ENCODE data around the gene ADCY5.

Gene ADCY5

DNA sequence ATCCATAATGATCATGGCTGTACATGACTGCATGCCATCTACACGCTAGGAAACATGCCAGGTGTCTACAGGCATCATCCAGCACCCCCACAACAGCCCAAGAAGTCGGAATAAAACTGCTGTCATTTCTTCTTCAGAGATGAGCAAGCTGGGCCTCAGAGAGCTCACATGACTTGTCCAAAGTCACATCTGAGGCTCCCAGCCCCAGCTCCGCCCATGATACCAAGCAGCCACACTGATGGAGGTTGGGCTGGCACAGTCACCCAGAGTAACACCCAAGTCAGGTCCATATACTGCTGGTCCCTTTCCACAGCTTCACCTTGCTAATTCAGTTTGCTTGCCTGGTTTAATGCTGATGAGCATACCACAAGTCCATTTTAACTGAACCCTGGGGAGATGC is 130.5 kb downstream of the ADCY5 start:
- no peak overlapping the region for H4K8ac ChIP-seq (ENCODE audit: low read depth, low read length)
- no peak overlapping the region for H3K9ac ChIP-seq (ENCODE audit: low read length)
- no peak overlapping the region for H4K5ac ChIP-seq (ENCODE audit: low read length)
- no peak overlapping the region for H2BK5ac ChIP-seq (ENCODE audit: low read length)
- H3K4ac ChIP-seq (ENCODE audit: low read depth, low read length) = no peak overlapping the region
- H3K36me3 ChIP-seq (ENCODE audit: control insufficient read depth, insufficient read depth, low read length) = no peaks in the 10 kb centered on the region
- no peak for DNase-seq
- H3K4me3 ChIP-seq (ENCODE audit: low read length) = no peak overlapping the region
- no peak overlapping the region for H3K56ac ChIP-seq (ENCODE audit: low read length)
- H3K18ac ChIP-seq (ENCODE audit: low read length) = no peak overlapping the region
- no peaks in the 10 kb centered on the region for H3K79me2 ChIP-seq (ENCODE audit: control insufficient read depth, insufficient read depth, low read length)
- H3K4me2 ChIP-seq (ENCODE audit: low read length) = no peak overlapping the region
- no peak overlapping the region for H3K23ac ChIP-seq (ENCODE audit: low read length)
- H2AK5ac ChIP-seq (ENCODE audit: low read length) = no peak overlapping the region
- no CpG with 5 or more reads among the region's 3 CpGs for WGBS (ENCODE audit: extremely low coverage, insufficient coverage, low lambda C conversion rate)
- no peak overlapping the region for H2BK120ac ChIP-seq (ENCODE audit: low read depth, low read length)
- no peak overlapping the region for H3K27ac ChIP-seq (ENCODE audit: low read depth, low read length)
- no peak overlapping the region for H2BK15ac ChIP-seq (replicated peaks; ENCODE audit: low read depth)
- H3K4me1 ChIP-seq (ENCODE audit: control insufficient read depth, low read depth, low read length) = peaks cover 13% of the 10 kb centered on the region
- H3K27me3 ChIP-seq (ENCODE audit: insufficient read depth, low read length, poor library complexity) = no peaks in the 10 kb centered on the region
- H3K79me1 ChIP-seq (ENCODE audit: low read length) = no peaks in the 10 kb centered on the region

DNA sequence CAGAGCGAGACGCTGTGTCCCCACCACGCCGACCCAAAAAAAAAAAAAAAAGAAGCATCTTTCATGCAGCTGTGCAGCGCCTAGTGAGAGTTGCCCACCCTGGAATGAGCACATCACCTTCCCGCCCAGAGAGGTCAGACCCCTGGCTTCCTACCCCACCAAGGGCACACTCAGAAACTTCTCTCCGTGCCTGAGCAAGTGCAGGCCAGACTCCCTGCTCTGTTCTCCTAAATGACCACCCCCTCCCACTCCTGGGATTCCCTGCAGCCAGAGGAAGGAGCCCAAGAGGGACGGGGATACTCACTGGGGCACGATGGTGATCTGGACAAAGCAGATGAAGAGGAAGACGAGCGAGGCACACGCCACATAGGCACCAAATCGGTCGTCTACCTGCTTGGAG is 131.2 kb downstream of the ADCY5 start:
- no peak overlapping the region for H3K27ac ChIP-seq (ENCODE audit: low read depth, low read length)
- H3K36me3 ChIP-seq (ENCODE audit: control insufficient read depth, insufficient read depth, low read length) = no peaks in the 10 kb centered on the region
- no peak overlapping the region for H3K23ac ChIP-seq (ENCODE audit: low read length)
- H3K4me3 ChIP-seq (ENCODE audit: low read length) = no peak overlapping the region
- no peak overlapping the region for H3K18ac ChIP-seq (ENCODE audit: low read length)
- no peaks in the 10 kb centered on the region for H3K79me2 ChIP-seq (ENCODE audit: control insufficient read depth, insufficient read depth, low read length)
- DNase-seq = no peak
- H3K4me2 ChIP-seq (ENCODE audit: low read length) = no peak overlapping the region
- H4K8ac ChIP-seq (ENCODE audit: low read depth, low read length) = no peak overlapping the region
- WGBS (ENCODE audit: extremely low coverage, insufficient coverage, low lambda C conversion rate) = no CpG with 5 or more reads among the region's 14 CpGs
- no peak overlapping the region for H3K4ac ChIP-seq (ENCODE audit: low read depth, low read length)
- no peak overlapping the region for H2BK120ac ChIP-seq (ENCODE audit: low read depth, low read length)
- no peak overlapping the region for H2AK5ac ChIP-seq (ENCODE audit: low read length)
- no peak overlapping the region for H4K5ac ChIP-seq (ENCODE audit: low read length)
- H2BK15ac ChIP-seq (replicated peaks; ENCODE audit: low read depth) = no peak overlapping the region
- H3K9ac ChIP-seq (ENCODE audit: low read length) = no peak overlapping the region
- peaks cover 13% of the 10 kb centered on the region for H3K4me1 ChIP-seq (ENCODE audit: control insufficient read depth, low read depth, low read length)
- H3K79me1 ChIP-seq (ENCODE audit: low read length) = no peaks in the 10 kb centered on the region
- no peak overlapping the region for H3K56ac ChIP-seq (ENCODE audit: low read length)
- no peak overlapping the region for H2BK5ac ChIP-seq (ENCODE audit: low read length)
- H3K27me3 ChIP-seq (ENCODE audit: insufficient read depth, low read length, poor library complexity) = no peaks in the 10 kb centered on the region

DNA sequence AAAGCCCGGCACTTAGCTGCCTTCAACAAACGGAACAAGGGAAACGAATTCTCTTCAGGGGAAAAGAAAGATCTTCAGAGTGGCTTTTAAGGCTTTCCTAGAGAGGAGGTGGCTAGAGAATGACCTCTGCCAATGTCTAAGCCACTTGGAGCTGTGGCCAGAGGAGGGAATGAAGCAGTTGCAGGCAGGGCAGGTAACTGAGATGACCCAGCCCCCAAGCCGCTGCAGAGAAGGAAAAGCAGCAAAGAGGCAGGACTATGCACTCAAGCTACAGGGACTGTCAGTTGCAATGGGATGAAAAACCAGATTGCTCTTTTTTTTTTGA is 133.7 kb downstream of the ADCY5 start:
- H4K5ac ChIP-seq (ENCODE audit: low read length) = no peak overlapping the region
- no peaks in the 10 kb centered on the region for H3K36me3 ChIP-seq (ENCODE audit: control insufficient read depth, insufficient read depth, low read length)
- no peak overlapping the region for H3K9ac ChIP-seq (ENCODE audit: low read length)
- H3K27ac ChIP-seq (ENCODE audit: low read depth, low read length) = no peak overlapping the region
- peak overlapping the region; percentile 68 for H3K56ac ChIP-seq (ENCODE audit: low read length)
- WGBS (ENCODE audit: extremely low coverage, insufficient coverage, low lambda C conversion rate) = no CpG with 5 or more reads among the region's 4 CpGs
- peaks cover 13% of the 10 kb centered on the region for H3K4me1 ChIP-seq (ENCODE audit: control insufficient read depth, low read depth, low read length)
- no peak overlapping the region for H2BK15ac ChIP-seq (replicated peaks; ENCODE audit: low read depth)
- H3K23ac ChIP-seq (ENCODE audit: low read length) = no peak overlapping the region
- no peak overlapping the region for H2AK5ac ChIP-seq (ENCODE audit: low read length)
- H3K79me2 ChIP-seq (ENCODE audit: control insufficient read depth, insufficient read depth, low read length) = no peaks in the 10 kb centered on the region
- H2BK5ac ChIP-seq (ENCODE audit: low read length) = no peak overlapping the region
- no peak overlapping the region for H4K8ac ChIP-seq (ENCODE audit: low read depth, low read length)
- no peak for DNase-seq
- no peak overlapping the region for H3K4me3 ChIP-seq (ENCODE audit: low read length)
- H3K4me2 ChIP-seq (ENCODE audit: low read length) = peak overlapping the region; percentile 18
- no peaks in the 10 kb centered on the region for H3K27me3 ChIP-seq (ENCODE audit: insufficient read depth, low read length, poor library complexity)
- no peak overlapping the region for H3K18ac ChIP-seq (ENCODE audit: low read length)
- H3K79me1 ChIP-seq (ENCODE audit: low read length) = no peaks in the 10 kb centered on the region
- H3K4ac ChIP-seq (ENCODE audit: low read depth, low read length) = no peak overlapping the region
- H2BK120ac ChIP-seq (ENCODE audit: low read depth, low read length) = no peak overlapping the region

DNA sequence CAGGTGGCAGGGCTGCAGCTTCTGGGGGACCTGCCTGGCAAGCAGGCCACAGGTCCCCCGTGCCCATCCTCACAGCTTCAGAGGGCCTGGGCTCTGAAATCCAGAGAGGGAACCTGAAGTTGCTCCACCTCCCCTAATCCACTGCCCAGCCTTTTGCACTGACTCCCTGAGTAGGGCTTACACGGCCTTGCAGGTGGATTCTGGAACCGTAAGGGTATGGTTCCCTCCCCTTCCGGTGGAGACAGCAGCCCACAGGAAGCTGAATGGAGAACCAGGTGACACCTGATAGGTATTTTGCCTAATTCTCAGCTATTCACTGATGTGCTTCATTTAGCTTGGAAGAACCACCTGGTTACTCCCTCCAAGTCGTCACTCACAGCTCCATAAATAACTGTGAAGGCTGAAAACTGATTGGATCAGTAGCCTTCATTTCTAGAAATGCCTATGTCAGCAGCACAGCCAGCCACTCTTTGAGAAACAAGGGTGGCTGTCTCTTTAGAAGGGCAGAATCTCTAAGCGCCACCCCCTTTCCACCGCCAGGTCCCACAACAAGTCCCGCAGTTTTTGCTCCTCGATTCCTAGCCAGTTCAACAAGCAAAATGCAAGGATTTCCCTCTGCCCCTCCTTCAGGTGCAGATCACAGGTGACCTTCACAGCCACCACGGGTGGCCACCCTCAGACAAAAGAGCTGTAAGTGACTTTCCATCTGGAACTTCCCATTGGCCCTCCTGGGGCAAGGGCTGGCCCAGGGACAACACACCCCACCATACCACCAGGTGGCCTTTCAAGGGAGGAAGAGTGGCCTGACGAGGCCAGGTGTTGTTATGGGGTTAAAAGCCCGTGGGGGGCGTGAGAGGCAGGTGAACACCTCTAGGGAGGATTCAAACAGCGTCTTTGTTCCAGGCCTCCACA is 134.3 kb downstream of the ADCY5 start:
- Histone ChIP-seq H3K56ac (ENCODE audit: low read length) (peak overlapping the region; percentile 44), H3K4ac (ENCODE audit: low read depth, low read length) (no peak overlapping the region), H2BK5ac (ENCODE audit: low read length) (no peak overlapping the region), H2BK15ac (replicated peaks; ENCODE audit: low read depth) (no peak overlapping the region), H3K23ac (ENCODE audit: low read length) (no peak overlapping the region), H3K36me3 (ENCODE audit: control insufficient read depth, insufficient read depth, low read length) (no peaks in the 10 kb centered on the region), H3K18ac (ENCODE audit: low read length) (no peak overlapping the region), H4K5ac (ENCODE audit: low read length) (no peak overlapping the region), H3K4me3 (ENCODE audit: low read length) (no peak overlapping the region), H3K9ac (ENCODE audit: low read length) (peak overlapping the region; percentile 6), H3K27ac (ENCODE audit: low read depth, low read length) (no peak overlapping the region), H3K27me3 (ENCODE audit: insufficient read depth, low read length, poor library complexity) (no peaks in the 10 kb centered on the region), H3K79me1 (ENCODE audit: low read length) (no peaks in the 10 kb centered on the region), H3K4me2 (ENCODE audit: low read length) (peak overlapping the region; percentile 33), H4K8ac (ENCODE audit: low read depth, low read length) (no peak overlapping the region), H3K4me1 (ENCODE audit: control insufficient read depth, low read depth, low read length) (peaks cover 10% of the 10 kb centered on the region), H3K79me2 (ENCODE audit: control insufficient read depth, insufficient read depth, low read length) (no peaks in the 10 kb centered on the region), H2BK120ac (ENCODE audit: low read depth, low read length) (no peak overlapping the region), H2AK5ac (ENCODE audit: low read length) (no peak overlapping the region)
- DNase-seq = peak; percentile 90
- WGBS (ENCODE audit: extremely low coverage, insufficient coverage, low lambda C conversion rate) = no CpG with 5 or more reads among the region's 14 CpGs

DNA sequence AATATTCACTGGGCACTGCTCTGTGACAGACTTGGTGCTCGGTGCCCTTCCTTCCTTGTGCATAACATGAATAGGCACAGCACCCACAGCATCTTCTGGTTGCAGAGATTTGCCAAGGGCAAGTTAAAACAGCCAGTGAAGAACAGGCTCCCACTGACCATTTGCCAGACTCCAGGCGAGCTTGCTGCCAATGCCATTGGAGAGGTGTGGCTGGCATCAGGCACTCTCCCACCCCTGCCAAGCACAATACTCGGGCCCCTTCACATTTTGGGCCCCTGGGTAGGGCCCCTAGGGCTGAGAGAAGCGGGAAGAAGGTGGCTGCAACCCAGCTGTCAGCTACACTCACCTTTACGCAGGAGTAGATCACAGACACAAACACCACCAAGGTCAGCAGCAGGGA is 135.0 kb downstream of the ADCY5 start:
- no peak overlapping the region for H3K27ac ChIP-seq (ENCODE audit: low read depth, low read length)
- no peak overlapping the region for H3K4me3 ChIP-seq (ENCODE audit: low read length)
- no peak overlapping the region for H2BK5ac ChIP-seq (ENCODE audit: low read length)
- WGBS (ENCODE audit: extremely low coverage, insufficient coverage, low lambda C conversion rate) = no CpG with 5 or more reads among the region's 5 CpGs
- H4K8ac ChIP-seq (ENCODE audit: low read depth, low read length) = no peak overlapping the region
- no peaks in the 10 kb centered on the region for H3K36me3 ChIP-seq (ENCODE audit: control insufficient read depth, insufficient read depth, low read length)
- no peak overlapping the region for H4K5ac ChIP-seq (ENCODE audit: low read length)
- no peak overlapping the region for H3K4me2 ChIP-seq (ENCODE audit: low read length)
- no peak overlapping the region for H2BK15ac ChIP-seq (replicated peaks; ENCODE audit: low read depth)
- H3K9ac ChIP-seq (ENCODE audit: low read length) = no peak overlapping the region
- H3K4me1 ChIP-seq (ENCODE audit: control insufficient read depth, low read depth, low read length) = peaks cover 7% of the 10 kb centered on the region
- H3K56ac ChIP-seq (ENCODE audit: low read length) = peak overlapping the region; percentile 22
- H3K79me2 ChIP-seq (ENCODE audit: control insufficient read depth, insufficient read depth, low read length) = no peaks in the 10 kb centered on the region
- no peaks in the 10 kb centered on the region for H3K79me1 ChIP-seq (ENCODE audit: low read length)
- no peak overlapping the region for H2BK120ac ChIP-seq (ENCODE audit: low read depth, low read length)
- DNase-seq = no peak
- H3K23ac ChIP-seq (ENCODE audit: low read length) = no peak overlapping the region
- H3K18ac ChIP-seq (ENCODE audit: low read length) = no peak overlapping the region
- H3K4ac ChIP-seq (ENCODE audit: low read depth, low read length) = no peak overlapping the region
- no peaks in the 10 kb centered on the region for H3K27me3 ChIP-seq (ENCODE audit: insufficient read depth, low read length, poor library complexity)
- H2AK5ac ChIP-seq (ENCODE audit: low read length) = no peak overlapping the region
